ENCODE results near the gene PODN. TPM values are rescaled to one million over a fixed set of nuclear protein-coding genes. Genes with fewer than 3 reads are reported as not detected.

Gene PODN
- total RNA-seq, 1 donor: 52.8 TPM

DNA sequence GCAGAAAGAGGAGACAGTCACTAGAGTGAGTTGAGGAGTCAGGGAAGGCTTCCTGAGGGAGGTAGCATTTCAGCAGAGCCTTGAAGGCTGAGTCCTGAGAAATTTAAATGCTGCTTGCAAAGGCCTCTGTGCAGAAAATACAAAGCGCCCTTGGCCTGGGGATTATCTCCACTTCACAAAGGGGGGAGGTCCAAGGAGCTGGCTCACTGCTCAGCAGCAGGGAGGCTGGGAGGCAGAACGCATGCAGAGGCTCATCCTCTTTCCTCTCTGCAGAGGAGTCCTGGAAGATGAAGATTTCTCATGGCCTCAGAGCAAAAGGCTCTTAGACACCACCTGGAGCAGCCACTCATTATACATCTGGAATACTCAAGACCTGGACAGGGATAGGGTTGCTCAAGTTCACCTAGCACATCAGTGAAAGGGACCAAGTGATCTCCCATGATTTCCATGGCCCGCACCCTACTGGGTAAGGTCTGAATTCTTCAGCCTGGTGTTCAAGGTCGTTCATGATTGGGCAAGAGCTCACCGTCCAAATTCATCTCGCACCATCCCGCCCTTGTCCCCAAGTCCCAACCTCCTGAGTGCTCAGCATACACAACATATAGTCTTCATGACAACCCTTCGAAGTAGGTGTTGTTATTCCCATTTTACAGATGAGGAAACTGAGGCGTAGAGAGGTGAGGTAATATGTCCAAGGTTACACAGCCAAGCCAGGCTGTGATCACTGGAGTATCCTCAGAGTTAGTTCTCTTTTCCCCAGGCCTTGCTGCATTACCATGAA lies 71.4 kb downstream of the PODN start:
- Histone ChIP-seq H4K20me1 (ENCODE audit: insufficient read depth, low read length) (no peaks in the 10 kb centered on the region), H3K27me3 (ENCODE audit: insufficient read depth, low read length) (no peaks in the 10 kb centered on the region), H3K4me1 (ENCODE audit: insufficient read depth, low read length) (peaks cover 8% of the 10 kb centered on the region), H3K27ac (ENCODE audit: low read depth, low read length) (no peak overlapping the region), H3K79me2 (ENCODE audit: insufficient read depth, low read length) (no peaks in the 10 kb centered on the region), H2AFZ (ENCODE audit: low read length) (no peak overlapping the region), H3K4me2 (ENCODE audit: insufficient read depth, low read length) (no peak overlapping the region), H3K4me3 (ENCODE audit: insufficient read depth, low read length) (no peak overlapping the region), H3K9me3 (ENCODE audit: low read depth, low read length) (peaks cover 2% of the 10 kb centered on the region), H3K36me3 (ENCODE audit: insufficient read depth, low read length) (no peaks in the 10 kb centered on the region)
- no peak for TF ChIP-seq CTCF (IDR thresholded peaks at IDR 0.05; ENCODE audit: extremely low read depth, low read depth, low read length)
- DNase-seq (ENCODE audit: insufficient read length, low spot score, missing footprints): no peak

DNA sequence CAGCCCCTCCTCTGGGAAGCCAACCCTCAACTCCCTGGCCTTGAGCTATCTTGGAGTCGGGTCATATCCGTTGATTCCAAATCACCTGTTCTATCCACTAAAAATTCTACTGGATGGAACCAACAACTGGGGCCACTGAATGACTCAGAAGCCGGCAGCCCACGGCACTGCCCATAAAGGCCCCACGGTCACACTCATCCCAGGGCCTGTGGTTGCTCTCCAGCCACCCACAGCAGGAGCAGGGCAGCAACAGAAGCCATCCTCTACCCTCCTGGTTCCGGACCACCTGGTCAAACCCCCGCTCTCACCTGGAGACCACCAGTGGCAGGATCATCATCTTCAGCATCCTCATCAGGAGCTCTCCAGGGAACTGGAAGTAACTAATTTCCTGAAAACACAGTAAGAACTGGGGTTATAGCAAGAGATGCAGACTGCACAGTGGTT lies 72.1 kb downstream of the PODN start:
- no peak for TF ChIP-seq CTCF (IDR thresholded peaks at IDR 0.05; ENCODE audit: extremely low read depth, low read depth, low read length)
- no peak for DNase-seq (ENCODE audit: insufficient read length, low spot score, missing footprints)
- no peak overlapping the region for H3K27ac ChIP-seq (ENCODE audit: low read depth, low read length)

More for the DNA sequence above, 72.1 kb downstream of the PODN start:
- H3K4me2 ChIP-seq (ENCODE audit: insufficient read depth, low read length): no peak overlapping the region
- peaks cover 8% of the 10 kb centered on the region for H3K4me1 ChIP-seq (ENCODE audit: insufficient read depth, low read length)
- H4K20me1 ChIP-seq (ENCODE audit: insufficient read depth, low read length): no peaks in the 10 kb centered on the region
- H3K27me3 ChIP-seq (ENCODE audit: insufficient read depth, low read length): no peaks in the 10 kb centered on the region
- no peak overlapping the region for H2AFZ ChIP-seq (ENCODE audit: low read length)
- H3K9me3 ChIP-seq (ENCODE audit: low read depth, low read length): peaks cover 2% of the 10 kb centered on the region
- H3K4me3 ChIP-seq (ENCODE audit: insufficient read depth, low read length): no peak overlapping the region
- no peaks in the 10 kb centered on the region for H3K79me2 ChIP-seq (ENCODE audit: insufficient read depth, low read length)
- no peaks in the 10 kb centered on the region for H3K36me3 ChIP-seq (ENCODE audit: insufficient read depth, low read length)

Small RNA genes lying within 50 kb of the gene (small RNA-seq; reads per million reads assigned to genes)
- gene HIGD1AP11: not detected

Other genes starting within 250 kb of the PODN start
- gene ZYG11A, start 219.5 kb upstream of the PODN start, total RNA-seq: under 0.01 TPM in 2 replicates
- gene ECHDC2, start 140.5 kb upstream of the PODN start, total RNA-seq: 48.5 and 50.4 TPM in 2 replicates
- gene SCP2, start 134.9 kb upstream of the PODN start, total RNA-seq: 171 and 182 TPM in 2 replicates
- gene SLC1A7, start 80.4 kb downstream of the PODN start, total RNA-seq: under 0.01 and 0.36 TPM in 2 replicates
- gene CPT2, start 134.6 kb downstream of the PODN start, total RNA-seq: 20.6 and 24.2 TPM in 2 replicates
- gene CZIB, start 158.4 kb downstream of the PODN start, total RNA-seq: 63.7 and 65.4 TPM in 2 replicates
- 15.6 and 22.8 TPM in 2 replicates for gene MAGOH, start 176.3 kb downstream of the PODN start, total RNA-seq

Measured in osteoblast (primary cell).